DMS114 treated with DMSO at 0.1 percent for 48 hours (cell line): ENCODE measurements around the gene EPHA6.
A peak's percentile ranks its signal among the peaks of the same experiment; 100 is the strongest.
"Not testable (repeated sequence)": the region's sequence is repeated elsewhere in the genome, so short reads cannot be mapped to it uniquely, and the experiment has no call there.

Source experiments
- DNase-seq: peaks from one replicate; lab custom pipeline; 2025; ENCODE audit not compliant: unreplicated experiment; lab: John Stamatoyannopoulos, UW

EPHA6 gene

GRCh38 chr3:97576221-97576620 lies 761.8 kb downstream of the EPHA6 start:
- DNase-seq, result no peak

GRCh38 chr3:97579365-97579764 lies 765.0 kb downstream of the EPHA6 start:
- no peak for DNase-seq

- DNase-seq, result no peak
Measured at GRCh38 chr3:97610626-97611025, 796.2 kb downstream of the EPHA6 start.

- DNase-seq, result no peak
Measured at GRCh38 chr3:97612632-97613031, 798.2 kb downstream of the EPHA6 start.

- DNase-seq, result no peak
Measured at GRCh38 chr3:97613139-97613538, 798.7 kb downstream of the EPHA6 start.

- DNase-seq, result not testable (repeated sequence)
Measured at GRCh38 chr3:97620514-97620913, 806.1 kb downstream of the EPHA6 start.

GRCh38 chr3:97636465-97636864 lies 822.1 kb downstream of the EPHA6 start:
- DNase-seq, result no peak

GRCh38 chr3:97646932-97647331 lies 832.5 kb downstream of the EPHA6 start:
- no peak for DNase-seq

- no peak for DNase-seq
Measured at GRCh38 chr3:97647441-97647982, 833.1 kb downstream of the EPHA6 start.

GRCh38 chr3:97655971-97656370 lies 841.6 kb downstream of the EPHA6 start:
- no peak for DNase-seq

- DNase-seq, result no peak
Measured at GRCh38 chr3:97656638-97657037, 842.2 kb downstream of the EPHA6 start.

GRCh38 chr3:97658668-97659285 lies 844.4 kb downstream of the EPHA6 start:
- peak; percentile 32 for DNase-seq

- no peak for DNase-seq
Measured at GRCh38 chr3:97662264-97662663, 847.9 kb downstream of the EPHA6 start.

GRCh38 chr3:97662762-97663161 lies 848.4 kb downstream of the EPHA6 start:
- DNase-seq, result no peak

- DNase-seq, result no peak
Measured at GRCh38 chr3:97665896-97666295, 851.5 kb downstream of the EPHA6 start.

GRCh38 chr3:97670952-97671351 lies 856.6 kb downstream of the EPHA6 start:
- no peak for DNase-seq

- no peak for DNase-seq
Measured at GRCh38 chr3:97673357-97673997, 859.1 kb downstream of the EPHA6 start.

- DNase-seq, result no peak
Measured at GRCh38 chr3:97674461-97674860, 860.1 kb downstream of the EPHA6 start.

GRCh38 chr3:97680210-97680609 lies 865.8 kb downstream of the EPHA6 start:
- no peak for DNase-seq

- DNase-seq, result no peak
Measured at GRCh38 chr3:97680696-97681095, 866.3 kb downstream of the EPHA6 start.

- no peak for DNase-seq
Measured at GRCh38 chr3:97684490-97684889, 870.1 kb downstream of the EPHA6 start.

- DNase-seq, result no peak
Measured at GRCh38 chr3:97686258-97686657, 871.9 kb downstream of the EPHA6 start.

GRCh38 chr3:97687734-97688133 lies 873.3 kb downstream of the EPHA6 start:
- no peak for DNase-seq
